Cerebellar nuclear complex (tissue), 1 donor: ENCODE data around the gene CEP120.
"Not testable (repeated sequence)": the region's sequence is repeated elsewhere in the genome, so short reads cannot be mapped to it uniquely, and the experiment has no call there.

Experiments used
- DNase-seq, 2 experiments: peaks; one replicate each; lab custom pipeline; 2025; lab: John Stamatoyannopoulos, UW

CEP120 gene

DNA sequence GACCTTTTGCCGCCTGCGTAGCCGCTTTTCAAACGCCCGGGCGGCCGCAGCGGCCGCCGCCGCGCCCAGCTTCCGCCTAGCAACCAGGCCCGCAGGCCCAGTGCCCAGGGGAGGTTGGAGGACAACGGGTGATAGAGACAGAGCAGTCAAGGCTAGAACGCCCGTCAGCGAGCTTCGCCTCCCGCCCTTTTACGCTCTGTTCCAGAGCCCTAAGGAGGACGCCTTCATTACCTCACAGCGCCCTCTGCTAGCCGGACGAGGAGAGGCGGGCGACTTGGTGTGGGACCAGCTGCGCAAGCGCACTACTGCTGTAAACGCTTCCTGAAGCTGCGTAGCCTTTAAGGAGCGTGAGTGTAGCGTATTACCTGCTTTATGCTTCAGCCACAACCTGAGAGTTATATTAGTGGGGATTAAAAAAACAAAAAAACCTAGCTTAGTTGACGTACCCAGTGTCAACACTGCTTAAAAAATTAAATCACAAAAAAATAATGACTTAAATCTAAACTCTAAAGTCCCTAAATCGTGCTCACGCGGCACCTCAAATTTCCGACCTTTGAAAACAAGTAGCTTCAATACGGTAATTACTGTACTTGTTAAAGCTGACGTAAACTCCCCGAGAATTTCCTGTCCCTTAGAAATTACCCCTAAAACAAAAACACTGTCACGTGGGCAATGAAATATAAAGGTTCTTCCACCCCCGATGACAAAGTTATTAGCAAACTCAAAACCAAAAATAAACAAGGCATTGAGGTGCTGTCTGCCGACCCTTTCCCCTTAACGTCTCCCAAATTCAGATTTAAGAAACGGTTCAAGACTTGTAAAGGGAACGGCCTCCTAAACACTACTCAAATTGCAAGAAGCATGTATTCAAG, at the start of gene CEP120:
TSS of gene CEP120 (minus strand) at position 126 of the 872 bp plus-strand sequence. CDS start 405 bp downstream, outside the sequence.
- peak; percentile 61 to 98 for DNase-seq

DNA sequence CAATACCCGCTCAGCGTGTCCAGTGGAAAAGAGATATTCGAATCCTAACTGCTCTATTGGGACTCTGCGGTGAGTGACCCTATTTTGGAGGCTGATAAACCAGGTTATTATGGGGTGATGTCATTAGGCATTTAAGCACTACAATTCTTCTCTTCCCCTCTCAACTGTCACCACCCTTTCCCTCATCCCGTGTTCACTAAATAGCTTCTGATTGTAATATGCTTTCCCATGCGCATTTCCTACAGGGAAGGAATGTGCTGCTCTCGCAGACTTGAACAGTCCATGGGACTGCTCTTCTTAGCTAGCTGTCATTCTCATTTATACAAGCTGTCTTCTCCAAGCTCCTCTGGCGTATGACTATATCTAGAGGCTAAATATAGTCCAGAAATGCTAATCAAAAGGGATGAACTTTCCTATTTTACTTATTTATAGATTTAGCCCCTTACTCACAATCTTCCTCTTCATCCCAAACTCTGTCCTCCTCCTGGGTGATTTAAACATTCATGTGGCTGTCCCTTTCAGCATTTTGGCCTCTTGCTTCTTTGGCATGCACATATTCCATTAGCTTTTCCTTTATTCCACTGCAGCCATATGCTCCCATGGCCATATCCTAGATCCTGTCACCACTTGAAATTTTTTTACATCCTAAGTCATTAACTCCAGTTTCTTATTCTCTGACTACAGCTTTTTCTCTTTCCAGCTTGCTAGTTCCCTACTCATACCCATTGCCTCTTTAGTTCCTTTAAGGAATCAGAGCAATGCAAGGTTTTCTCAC, 49.1 kb upstream of the CEP120 start:
- no peak for DNase-seq

DNA sequence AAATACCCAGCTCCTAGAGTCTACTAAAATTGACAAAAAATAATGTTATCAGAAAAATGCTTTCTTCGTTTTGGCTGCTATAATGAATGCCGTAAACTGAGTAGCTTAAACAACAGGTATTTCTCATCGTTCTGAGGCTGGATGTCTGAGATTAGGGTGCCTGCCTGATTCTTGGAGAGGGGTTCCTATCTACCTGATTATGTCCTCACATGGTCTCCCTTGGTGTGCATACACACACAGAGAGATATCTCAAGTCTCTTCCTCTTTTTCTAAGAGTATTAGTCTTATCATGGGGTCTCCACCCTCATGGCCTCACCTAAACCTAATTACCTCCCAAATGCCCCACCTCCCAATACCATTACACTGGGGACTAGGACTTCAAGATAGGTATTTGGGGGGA, 48.2 kb upstream of the CEP120 start:
- no peak for DNase-seq

DNA sequence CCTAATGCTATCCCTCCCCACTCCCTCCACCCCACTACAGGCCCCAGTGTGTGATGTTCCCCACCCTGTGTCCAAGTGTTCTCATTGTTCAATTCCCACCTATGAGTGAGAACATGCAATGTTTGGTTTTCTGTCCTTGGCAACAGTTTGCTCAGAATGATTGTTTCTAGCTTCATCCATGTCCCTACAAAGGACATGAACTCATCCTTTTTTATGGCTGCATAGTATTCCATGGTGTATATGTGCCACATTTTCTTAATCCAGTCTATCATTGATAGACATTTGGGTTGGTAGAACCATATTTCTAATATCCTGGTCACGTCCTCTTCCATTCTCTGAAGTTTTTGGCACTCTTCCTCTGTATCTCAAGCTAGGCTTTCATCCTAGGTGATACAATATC, 43.6 kb upstream of the CEP120 start:
- DNase-seq, result not testable (repeated sequence)

DNA sequence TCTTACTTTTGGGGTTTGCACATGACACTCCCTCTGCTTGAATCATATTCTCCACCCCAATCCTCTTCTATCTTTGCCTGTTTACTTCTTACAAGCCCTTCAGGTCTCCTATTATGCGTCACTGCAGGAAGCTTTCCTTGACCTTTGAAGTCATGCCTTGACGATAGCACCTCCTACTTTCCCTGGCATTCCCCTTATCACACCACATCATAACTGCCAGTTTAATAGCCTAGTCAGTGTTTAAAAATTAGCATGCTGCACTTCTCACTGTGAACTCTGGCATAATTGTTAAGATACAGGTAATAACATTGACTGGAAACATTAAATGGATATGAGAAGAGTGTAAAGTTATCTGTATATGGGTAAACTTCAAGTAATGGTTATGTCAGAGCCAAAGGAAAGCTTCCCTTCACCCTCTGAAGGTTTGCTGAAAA, 37.1 kb upstream of the CEP120 start:
- no peak for DNase-seq

DNA sequence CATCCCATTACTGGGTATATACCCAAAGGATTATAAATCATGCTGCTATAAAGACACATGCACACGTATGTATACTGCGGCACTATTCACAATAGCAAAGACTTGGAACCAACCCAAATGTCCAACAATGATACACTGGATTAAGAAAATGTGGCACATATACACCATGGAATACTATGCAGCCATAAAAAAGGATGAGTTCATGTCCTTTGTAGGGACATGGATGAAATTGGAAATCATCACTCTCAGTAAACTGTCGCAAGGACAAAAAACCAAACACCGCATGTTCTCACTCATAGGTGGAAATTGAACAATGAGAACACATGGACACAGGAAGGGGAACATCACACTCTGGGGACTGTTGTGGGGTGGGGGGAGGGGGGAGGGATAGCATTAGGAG, 35.8 kb upstream of the CEP120 start:
- DNase-seq, result not testable (repeated sequence)

DNA sequence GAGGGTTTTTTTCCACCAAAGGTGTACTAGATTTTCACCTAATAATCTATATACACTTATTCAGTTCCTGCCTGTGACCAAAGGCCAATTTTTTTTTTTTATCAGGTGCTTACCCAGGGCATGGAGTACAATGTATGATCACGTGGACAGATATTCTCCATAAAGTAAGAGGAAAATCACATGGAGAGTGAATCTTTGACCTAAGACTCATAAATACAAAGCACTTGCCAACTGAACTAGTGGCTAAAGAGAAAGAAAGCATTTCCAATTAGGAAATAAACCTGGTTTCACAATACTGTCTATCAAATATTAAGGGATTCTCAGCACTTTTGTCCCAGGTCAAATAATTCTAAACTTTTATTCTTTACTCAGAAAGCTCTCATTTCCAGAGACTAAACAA, 33.0 kb upstream of the CEP120 start:
- no peak for DNase-seq

DNA sequence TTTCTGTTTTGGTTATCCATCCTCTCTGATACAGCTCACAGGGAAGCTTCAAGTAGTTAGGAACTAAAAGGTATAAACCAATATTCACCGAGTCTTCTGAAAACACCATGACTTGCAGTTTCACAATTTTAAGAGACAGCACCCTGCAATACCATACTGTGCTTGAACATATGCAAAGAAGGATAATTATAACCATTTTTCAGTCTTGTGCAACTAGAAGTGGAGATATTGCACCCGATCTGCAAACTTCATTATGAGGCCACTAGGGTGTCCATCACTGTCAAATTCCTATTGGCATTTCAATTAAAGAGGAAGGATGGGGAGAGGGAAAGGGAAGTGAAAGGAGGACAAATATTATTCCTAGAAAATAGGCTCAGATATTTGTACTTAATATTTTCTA, 32.4 kb upstream of the CEP120 start:
- no peak for DNase-seq

DNA sequence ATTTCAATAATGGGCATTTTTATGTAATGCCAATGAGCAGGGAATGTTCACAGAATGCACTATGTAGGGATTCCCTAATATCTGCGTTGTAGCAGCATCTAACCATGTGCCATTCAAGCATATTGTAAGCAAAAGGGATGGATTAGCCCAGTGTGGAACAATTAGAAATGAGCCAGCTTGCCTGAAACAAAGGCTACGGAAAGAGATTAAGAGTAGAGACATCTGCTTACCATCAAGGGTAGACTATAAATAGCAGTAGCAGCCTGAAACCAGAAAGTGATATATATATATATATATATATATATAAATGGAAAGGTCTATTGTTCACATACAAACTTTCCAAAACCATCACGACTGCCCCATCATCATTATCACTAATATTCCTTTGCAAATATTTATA, 31.9 kb upstream of the CEP120 start:
- DNase-seq, result no peak

DNA sequence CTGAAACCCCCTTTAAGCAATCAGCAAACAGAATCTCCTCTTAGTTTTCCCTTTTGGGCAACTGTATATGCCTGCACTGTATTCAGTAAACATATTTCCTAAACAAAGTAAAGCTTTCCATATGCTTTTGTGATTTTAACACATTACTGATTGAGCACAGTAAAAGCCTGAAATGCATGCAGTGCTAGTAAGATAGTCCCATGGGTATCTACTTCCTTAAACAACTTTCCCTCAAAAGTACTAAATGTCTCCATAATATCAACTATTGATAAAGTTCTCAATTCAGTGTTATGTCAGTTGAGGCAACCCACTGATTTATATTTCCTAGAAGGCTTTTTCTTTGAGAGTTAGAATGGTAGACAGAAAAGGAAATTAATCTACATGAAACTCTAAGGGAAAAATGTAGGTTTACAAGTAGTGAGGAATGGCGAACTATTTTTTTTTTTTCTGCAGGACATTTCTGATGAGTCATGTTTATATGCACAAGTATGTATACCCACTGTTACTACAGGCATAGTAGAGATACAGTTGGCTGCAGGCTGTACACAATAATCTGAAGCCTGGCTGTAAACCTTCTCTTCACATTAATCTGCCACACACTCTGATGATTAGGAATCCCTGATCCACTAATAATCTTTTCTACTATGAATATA, 31.2 kb upstream of the CEP120 start:
- DNase-seq, result no peak

DNA sequence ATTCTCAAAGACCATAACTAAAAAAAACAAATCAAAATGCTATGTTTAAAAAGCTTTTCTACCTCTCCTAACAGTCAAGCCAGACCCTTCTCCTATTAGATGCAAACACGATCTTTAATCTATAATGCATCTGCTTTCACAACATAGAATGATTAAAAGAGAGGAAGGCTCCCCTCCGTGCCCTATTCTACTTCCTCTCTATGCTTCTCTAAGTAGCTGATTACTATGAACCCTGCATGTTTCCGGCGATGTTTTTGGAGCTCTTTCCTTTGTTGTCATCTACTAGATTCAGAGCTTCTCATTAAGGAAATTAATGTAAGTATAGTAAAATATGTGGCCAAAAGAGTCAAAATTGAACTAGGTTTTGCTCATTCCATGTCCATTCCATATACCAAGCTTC, 29.2 kb upstream of the CEP120 start:
- no peak for DNase-seq

DNA sequence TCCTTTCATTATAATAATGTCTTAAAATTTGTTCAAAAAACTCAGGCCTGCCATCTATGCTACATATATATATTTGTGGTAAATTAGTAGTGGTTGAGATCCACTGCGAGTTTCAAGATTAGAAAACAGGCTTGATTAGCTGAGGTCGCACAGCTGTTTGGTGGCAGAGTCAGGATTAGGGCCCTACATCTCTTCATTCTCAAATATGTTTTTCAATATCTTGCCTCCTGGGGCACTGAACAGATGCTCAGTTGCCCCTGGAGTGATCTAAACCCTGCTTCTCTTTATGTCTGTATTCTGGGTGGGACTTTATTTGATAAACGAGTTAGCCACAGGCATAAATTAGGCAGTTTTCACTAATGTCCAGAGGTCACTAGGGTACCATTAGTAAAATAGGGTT, 27.8 kb upstream of the CEP120 start:
- DNase-seq, result no peak

DNA sequence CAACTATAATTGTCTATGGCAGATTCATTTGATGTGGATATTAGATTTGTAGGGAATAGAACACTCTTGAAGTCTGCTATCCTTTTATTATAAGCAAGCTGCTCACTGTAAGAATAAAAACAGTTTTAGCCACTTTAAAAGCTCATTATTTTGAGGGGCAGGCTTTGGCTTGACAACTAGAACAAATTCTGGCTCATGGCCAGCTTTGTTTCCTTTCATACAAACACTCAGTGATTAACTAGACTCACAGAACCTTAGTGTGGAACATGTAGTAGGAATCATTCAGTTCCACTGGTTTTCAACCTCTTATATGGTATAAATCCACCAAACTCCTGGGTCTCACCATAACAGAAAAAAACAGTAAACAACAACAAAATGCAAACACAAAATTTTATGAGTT, 27.4 kb upstream of the CEP120 start:
- no peak for DNase-seq

DNA sequence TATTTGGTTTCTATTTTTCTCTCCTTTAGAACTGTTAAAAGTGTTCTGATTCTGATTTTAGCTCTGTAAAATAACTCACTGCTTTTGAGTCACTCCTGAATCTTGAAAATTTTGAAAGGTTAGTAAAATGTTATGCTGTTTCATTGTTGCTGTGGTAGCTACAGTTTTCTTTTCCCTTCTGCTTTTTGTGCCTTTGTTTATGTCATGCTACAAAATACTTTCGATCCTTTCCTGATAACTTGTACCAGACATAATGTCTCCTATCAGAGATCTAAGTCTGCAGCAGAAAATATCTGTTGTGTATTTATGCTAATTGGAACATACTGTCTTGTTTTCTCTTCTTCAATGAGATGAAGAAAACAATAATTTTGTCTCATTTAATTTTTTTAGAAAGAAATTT, 26.9 kb upstream of the CEP120 start:
- DNase-seq, result no peak

DNA sequence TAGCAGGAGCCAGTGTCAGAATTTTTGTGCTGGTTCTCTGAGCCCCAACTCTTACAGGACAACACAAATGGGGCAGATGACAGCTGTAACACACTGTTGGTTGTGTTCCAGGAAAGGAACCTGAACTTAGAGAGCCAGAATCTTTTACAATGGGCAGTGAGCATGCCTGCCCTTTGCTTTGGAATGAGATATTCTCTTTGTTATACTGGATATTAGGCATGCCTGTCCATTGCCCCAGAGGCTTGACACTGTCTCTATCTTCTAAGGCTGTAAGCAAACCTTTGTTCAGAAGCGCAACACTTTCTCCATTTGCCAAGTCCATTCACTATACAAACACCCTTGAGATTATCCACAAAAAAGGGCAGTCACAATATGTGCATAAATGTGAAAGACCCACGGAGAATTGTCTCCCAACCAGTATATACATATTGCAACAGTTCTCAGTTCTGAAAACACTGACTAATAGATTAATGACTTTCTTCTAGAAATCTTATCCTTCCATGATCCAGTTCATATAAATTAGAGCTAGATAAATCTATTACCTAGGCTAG, 26.3 kb upstream of the CEP120 start:
- no peak for DNase-seq

DNA sequence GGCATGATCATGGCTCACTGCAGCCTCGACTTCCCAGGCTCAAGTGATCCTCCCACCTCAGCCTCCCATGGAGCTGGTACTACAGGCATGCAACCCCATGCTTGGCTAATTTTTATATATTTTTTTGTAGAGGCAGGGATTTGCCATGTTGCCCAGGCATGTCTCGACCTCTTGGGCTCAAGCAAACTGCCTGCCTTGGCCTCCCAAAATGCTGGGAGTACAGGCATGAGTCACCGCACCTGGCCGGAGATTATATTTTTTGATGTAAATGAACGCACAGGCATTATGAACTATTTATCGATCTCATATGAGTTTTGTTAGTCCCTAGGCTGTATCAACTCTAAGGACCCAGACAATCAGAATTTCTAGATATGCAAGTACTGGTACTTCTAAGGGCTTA, 25.5 kb upstream of the CEP120 start:
- DNase-seq, result no peak

DNA sequence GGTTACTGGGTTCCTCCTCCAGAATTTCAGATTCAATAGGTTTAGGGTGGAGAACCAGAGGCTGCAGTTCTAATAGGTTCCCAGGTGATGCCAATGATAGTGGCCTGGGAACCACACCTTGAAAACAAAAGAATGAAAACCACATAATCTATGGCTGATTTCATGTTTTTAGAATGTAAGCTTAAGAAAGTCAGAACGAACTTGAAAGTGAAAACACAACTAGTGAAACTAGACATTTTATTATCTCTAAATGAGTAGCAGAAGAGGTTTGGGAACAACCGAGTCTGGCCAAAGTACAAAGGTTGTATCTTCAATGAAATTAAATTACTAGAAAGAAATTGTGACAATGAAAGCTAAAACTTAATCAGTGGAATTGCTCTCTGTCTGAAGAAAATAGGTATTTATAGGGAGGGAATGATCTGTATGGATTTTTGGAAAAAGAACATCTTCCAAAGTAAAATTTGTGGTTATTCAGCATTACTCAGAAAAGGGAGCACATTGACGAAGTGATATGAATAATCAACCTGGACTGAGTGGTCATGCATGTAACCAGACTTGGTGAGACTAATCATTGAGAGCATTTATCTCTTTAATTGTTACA, 24.9 kb upstream of the CEP120 start:
- DNase-seq, result no peak

DNA sequence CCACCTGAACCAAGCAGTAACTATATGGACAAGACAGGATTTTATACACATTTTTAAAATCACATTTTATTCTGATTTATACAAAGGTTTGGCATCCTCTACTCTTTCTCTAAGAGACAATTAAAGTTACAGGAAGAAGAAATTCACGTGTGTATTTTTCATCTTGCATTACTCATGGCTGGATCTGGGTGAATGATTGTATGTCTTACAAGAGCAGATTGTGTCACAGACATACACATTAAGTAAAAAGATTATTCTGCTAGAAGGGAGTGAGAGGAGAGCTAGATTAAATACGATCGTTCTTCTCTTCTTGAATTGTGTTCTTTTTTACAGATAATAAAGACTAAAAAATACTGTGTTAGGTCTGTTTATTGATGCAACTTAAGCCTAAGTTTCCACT, 20.8 kb upstream of the CEP120 start:
- no peak for DNase-seq

DNA sequence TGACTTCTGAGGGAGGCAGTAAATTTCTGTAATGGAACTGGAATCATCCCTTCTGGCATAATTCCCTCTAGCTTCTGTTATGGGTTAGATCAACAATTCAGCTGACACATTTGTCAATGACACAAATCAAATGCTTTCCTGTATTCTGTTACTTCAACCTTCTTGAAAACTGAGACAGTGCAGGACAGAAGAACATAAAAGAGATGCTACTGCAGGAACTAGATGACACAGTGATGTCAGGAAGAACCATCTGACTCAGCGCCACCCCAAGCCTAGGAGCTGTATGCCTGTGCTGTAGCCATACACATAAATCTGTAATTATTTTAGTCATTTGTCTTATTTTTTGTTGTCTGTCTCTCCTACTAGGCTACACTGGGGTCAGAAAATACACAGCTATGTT, 18.2 kb upstream of the CEP120 start:
- no peak for DNase-seq

DNA sequence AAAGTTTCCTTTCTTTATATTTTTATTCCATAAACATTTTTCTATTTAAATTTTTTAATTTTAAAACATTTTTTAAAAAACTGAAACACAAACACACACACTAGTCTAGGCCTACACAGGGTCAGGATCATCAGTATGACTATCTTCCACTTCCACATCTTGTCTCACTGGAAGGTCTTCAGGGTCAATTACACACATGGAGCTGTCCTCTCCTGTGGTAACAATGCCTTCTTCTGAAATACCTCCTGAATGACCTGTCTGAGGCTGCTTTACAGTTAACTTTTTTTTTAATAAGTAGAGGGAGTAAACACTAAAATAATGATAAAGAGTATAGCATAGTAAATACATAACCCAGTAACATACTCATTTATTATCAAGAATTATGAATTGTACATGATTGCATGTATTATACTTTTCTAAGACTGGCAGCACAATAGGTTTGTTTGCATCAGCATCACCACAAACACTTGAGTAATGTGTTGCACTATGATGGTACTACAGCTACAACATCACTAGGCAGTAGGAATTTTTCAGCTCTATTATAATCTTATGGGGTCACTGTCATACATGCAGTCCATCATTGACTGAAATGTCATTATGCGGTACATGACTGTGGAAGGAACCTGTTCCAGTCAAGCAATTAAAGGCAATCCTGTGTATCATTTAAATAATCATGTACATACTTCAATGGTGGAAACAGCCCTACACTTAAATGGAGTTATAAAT, 17.4 kb upstream of the CEP120 start:
- no peak for DNase-seq

DNA sequence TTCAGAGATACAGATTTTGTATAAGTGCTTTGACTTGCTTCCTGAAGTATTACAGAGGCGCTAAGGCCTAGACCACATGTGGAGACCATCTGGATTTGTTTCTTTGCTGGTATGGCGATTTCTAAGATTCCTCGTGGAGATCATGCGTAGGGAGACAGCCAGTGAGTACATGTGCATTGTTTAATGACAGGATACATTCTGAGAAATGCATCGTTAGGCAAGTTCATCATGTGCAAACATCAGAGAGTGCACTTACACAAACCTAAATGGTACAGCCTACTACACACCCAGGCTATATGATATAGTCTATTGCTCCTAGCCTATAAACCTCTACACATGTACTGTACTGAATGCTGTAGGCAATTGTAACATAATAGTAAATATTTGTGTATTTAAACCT, 16.5 kb upstream of the CEP120 start:
- no peak for DNase-seq
